ENCODE measurements around the gene DYNLT1.

DYNLT1 gene

DNA sequence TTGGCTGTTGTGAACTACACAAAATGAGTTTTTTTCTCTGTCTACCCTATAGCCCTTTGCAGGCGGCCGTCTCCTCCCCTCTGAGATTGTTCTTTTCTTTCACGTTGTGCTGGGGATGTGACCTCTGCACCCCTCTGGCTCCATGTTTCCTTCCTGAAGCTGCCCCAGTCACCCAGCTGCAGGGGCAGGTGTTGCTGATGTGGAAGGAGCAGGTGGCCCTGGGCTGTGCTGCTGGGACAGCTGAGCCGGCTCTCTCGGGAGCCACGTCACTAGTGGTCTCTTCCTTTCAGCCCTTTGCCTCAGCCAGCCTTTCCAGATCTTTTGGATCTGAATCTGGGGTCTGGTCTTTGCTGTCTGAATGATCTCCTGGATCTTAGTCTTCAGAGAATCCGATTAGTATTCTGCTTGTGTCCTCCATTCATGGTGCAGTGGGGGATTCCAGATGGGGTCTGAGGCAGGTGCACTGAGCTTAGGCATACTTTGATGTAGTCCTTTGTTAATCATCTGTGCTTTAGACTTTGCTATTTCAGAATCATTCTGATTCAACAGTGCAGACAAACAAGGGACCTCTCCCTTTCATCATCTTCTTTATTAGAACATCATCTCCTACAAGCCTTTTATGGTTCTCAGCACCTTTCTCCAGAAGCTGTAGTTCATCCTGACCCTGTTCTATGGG lies 53.3 kb downstream of the DYNLT1 start:
- no peaks in the 10 kb centered on the region for H3K9me3 Mint-ChIP-seq (ENCODE audit: low read depth)

GRCh38 chr6:158589366-158589765 lies 55.2 kb downstream of the DYNLT1 start:
- Mint-ChIP-seq H3K4me3 (no peak overlapping the region), H3K27me3 (no peaks in the 10 kb centered on the region), H3K4me1 (ENCODE audit: low read depth) (peaks cover 2% of the 10 kb centered on the region), H3K36me3 (peaks cover 18% of the 10 kb centered on the region), H3K27ac (no peak overlapping the region), H3K9me3 (ENCODE audit: low read depth) (no peaks in the 10 kb centered on the region)

More for the DNA sequence above, 53.3 kb downstream of the DYNLT1 start:
- Mint-ChIP-seq H3K27ac (no peak overlapping the region), H3K4me3 (no peak overlapping the region), H3K4me1 (ENCODE audit: low read depth) (peaks cover 2% of the 10 kb centered on the region), H3K27me3 (no peaks in the 10 kb centered on the region), H3K36me3 (peaks cover 14% of the 10 kb centered on the region)

DNA sequence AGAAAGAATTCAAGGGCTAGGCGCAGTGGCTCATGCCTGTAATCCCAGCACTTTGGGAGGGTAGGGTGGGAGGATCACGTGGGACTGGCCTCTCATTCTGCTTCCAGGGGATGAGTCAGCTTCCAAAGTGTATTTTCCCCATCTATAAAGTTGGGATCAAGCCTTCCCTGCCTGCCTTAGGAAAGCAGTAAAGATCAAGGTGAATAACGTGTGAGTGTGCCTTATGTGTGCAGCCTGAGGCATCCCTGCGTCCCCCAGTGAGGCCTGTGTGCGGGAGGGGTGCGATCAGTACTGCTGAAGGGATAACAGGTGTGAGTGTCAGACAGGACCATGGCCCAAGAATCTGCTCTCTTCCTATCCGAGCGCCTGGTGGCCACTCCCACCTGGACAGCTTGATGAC lies 57.9 kb downstream of the DYNLT1 start:
- Mint-ChIP-seq H3K9me3 (ENCODE audit: low read depth) (no peaks in the 10 kb centered on the region), H3K36me3 (peaks cover 26% of the 10 kb centered on the region), H3K4me1 (ENCODE audit: low read depth) (peaks cover 1% of the 10 kb centered on the region), H3K27ac (no peak overlapping the region), H3K4me3 (no peak overlapping the region), H3K27me3 (no peaks in the 10 kb centered on the region)

Measured in activated naive CD8-positive, alpha-beta T cell (primary cell).